ENCODE measurements around the gene TLR1. TPM values are rescaled to one million over a fixed set of nuclear protein-coding genes. Genes with fewer than 3 reads are reported as not detected.
A peak's percentile ranks its signal among the peaks of the same experiment; 100 is the strongest.

The TLR1 gene
- polyA plus RNA-seq, 6 donors from 2014 or later, result 30.2 to 53.9 (median 35.7) TPM

- DNase-seq, result no peak
- Mint-ChIP-seq H3K4me1 (peaks cover 42 to 65% (median 60%) of the 10 kb centered on the region in 3 donors), H3K27me3 (no peaks in the 10 kb centered on the region), H3K4me3 (peak overlapping the region; percentile 71 to 99 (median 96)), H3K36me3 (peaks cover 48 to 51% of the 10 kb centered on the region in 2 donors), H3K27ac (peak overlapping the region; percentile 34 to 99 (median 88)), H3K9me3 (peaks cover 13 to 49% (median 33%) of the 10 kb centered on the region in 7 donors)
- ATAC-seq (ENCODE audit: low read depth in 2 of 2), result no peak
Observed at GRCh38 chr4:38802561-38803355, 1.8 kb downstream of the TLR1 start.

GRCh38 chr4:38800961-38801450 lies 3.6 kb downstream of the TLR1 start:
- Mint-ChIP-seq H3K9me3 (peaks cover 13 to 60% (median 45%) of the 10 kb centered on the region in 7 donors), H3K36me3 (peaks cover 61% of the 10 kb centered on the region in 2 donors), H3K4me1 (peaks cover 38 to 57% (median 49%) of the 10 kb centered on the region in 3 donors), H3K27ac (peak overlapping the region in 2 of 6 donors; percentile 26 to 42), H3K27me3 (no peaks in the 10 kb centered on the region), H3K4me3 (peak overlapping the region in 4 of 8 donors; percentile 29 to 74 (median 50))
- ATAC-seq (ENCODE audit: low read depth in 2 of 2), result no peak
- DNase-seq, result no peak

GRCh38 chr4:38800366-38800765 lies 4.2 kb downstream of the TLR1 start:
- peaks cover 33 to 51% (median 43%) of the 10 kb centered on the region in 3 donors for H3K4me1 Mint-ChIP-seq
- no peak for ATAC-seq (ENCODE audit: low read depth in 2 of 2)
- peak overlapping the region in 2 of 6 donors; percentile 16 to 54 for H3K27ac Mint-ChIP-seq
- H3K4me3 Mint-ChIP-seq, result peak overlapping the region in 2 of 8 donors; percentile 40 to 49
- H3K36me3 Mint-ChIP-seq, result peaks cover 67 to 68% of the 10 kb centered on the region in 2 donors
- DNase-seq, result no peak
- H3K9me3 Mint-ChIP-seq, result peaks cover 13 to 67% (median 50%) of the 10 kb centered on the region in 7 donors
- no peaks in the 10 kb centered on the region for H3K27me3 Mint-ChIP-seq

GRCh38 chr4:38795087-38795486 lies 9.5 kb downstream of the TLR1 start:
- H3K27ac Mint-ChIP-seq, result peak overlapping the region in 1 of 6 donors; percentile 17
- H3K4me1 Mint-ChIP-seq, result peaks cover 16 to 18% (median 18%) of the 10 kb centered on the region in 3 donors
- H3K36me3 Mint-ChIP-seq, result peaks cover 60 to 62% of the 10 kb centered on the region in 2 donors
- no peak for DNase-seq
- peaks cover 8 to 67% (median 44%) of the 10 kb centered on the region in 7 donors for H3K9me3 Mint-ChIP-seq
- no peak for ATAC-seq (ENCODE audit: low read depth in 2 of 2)
- H3K27me3 Mint-ChIP-seq, result no peaks in the 10 kb centered on the region
- H3K4me3 Mint-ChIP-seq, result peak overlapping the region in 1 of 8 donors; percentile 11

- no peak for ATAC-seq (ENCODE audit: low read depth in 2 of 2)
- no peaks in the 10 kb centered on the region for H3K27me3 Mint-ChIP-seq
- peak overlapping the region in 2 of 6 donors; percentile 34 to 50 for H3K27ac Mint-ChIP-seq
- H3K36me3 Mint-ChIP-seq, result peaks cover 54 to 55% of the 10 kb centered on the region in 2 donors
- H3K4me1 Mint-ChIP-seq, result peaks cover 10 to 14% (median 13%) of the 10 kb centered on the region in 3 donors
- DNase-seq, result no peak
- peaks cover 2 to 63% (median 43%) of the 10 kb centered on the region in 7 donors for H3K9me3 Mint-ChIP-seq
- H3K4me3 Mint-ChIP-seq, result no peak overlapping the region
Observed at GRCh38 chr4:38794051-38794450, 10.5 kb downstream of the TLR1 start.

- DNase-seq, result no peak
- H3K4me3 Mint-ChIP-seq, result no peak overlapping the region
Observed at GRCh38 chr4:38791010-38791409, 13.6 kb downstream of the TLR1 start.

GRCh38 chr4:38788317-38788716 lies 16.3 kb downstream of the TLR1 start:
- peaks cover 13 to 23% of the 10 kb centered on the region in 2 donors for H3K36me3 Mint-ChIP-seq
- H3K27me3 Mint-ChIP-seq, result no peaks in the 10 kb centered on the region
- peaks cover 0 to 16% (median 12%) of the 10 kb centered on the region in 7 donors for H3K9me3 Mint-ChIP-seq
- H3K4me1 Mint-ChIP-seq, result peaks cover 28 to 48% (median 45%) of the 10 kb centered on the region in 3 donors
- DNase-seq, result no peak
- ATAC-seq (ENCODE audit: low read depth in 2 of 2), result no peak
- no peak overlapping the region for H3K4me3 Mint-ChIP-seq
- no peak overlapping the region for H3K27ac Mint-ChIP-seq

More at GRCh38 chr4:38791010-38791409, 13.6 kb downstream of the TLR1 start:
- H3K36me3 Mint-ChIP-seq, result peaks cover 35 to 41% of the 10 kb centered on the region in 2 donors
- H3K27ac Mint-ChIP-seq, result peak overlapping the region in 5 of 6 donors; percentile 44 to 83 (median 59)
- H3K9me3 Mint-ChIP-seq, result peaks cover 0 to 42% (median 24%) of the 10 kb centered on the region in 7 donors
- no peaks in the 10 kb centered on the region for H3K27me3 Mint-ChIP-seq
- H3K4me1 Mint-ChIP-seq, result peaks cover 15 to 26% (median 25%) of the 10 kb centered on the region in 3 donors
- ATAC-seq (ENCODE audit: low read depth in 2 of 2), result no peak

GRCh38 chr4:38787693-38788092 lies 16.9 kb downstream of the TLR1 start:
- Mint-ChIP-seq H3K27me3 (no peaks in the 10 kb centered on the region), H3K4me1 (peaks cover 28 to 48% (median 46%) of the 10 kb centered on the region in 3 donors), H3K36me3 (peaks cover 13 to 23% of the 10 kb centered on the region in 2 donors), H3K9me3 (peaks cover 0 to 16% (median 12%) of the 10 kb centered on the region in 7 donors), H3K27ac (peak overlapping the region in 1 of 6 donors; percentile 21), H3K4me3 (no peak overlapping the region)
- ATAC-seq (ENCODE audit: low read depth in 2 of 2), result no peak
- DNase-seq, result no peak

- Mint-ChIP-seq H3K27me3 (no peaks in the 10 kb centered on the region), H3K9me3 (peaks cover 0 to 15% (median 9%) of the 10 kb centered on the region in 7 donors), H3K4me3 (peak overlapping the region in 6 of 8 donors; percentile 2 to 79 (median 42)), H3K36me3 (peaks cover 8 to 22% of the 10 kb centered on the region in 2 donors), H3K27ac (peak overlapping the region in 5 of 6 donors; percentile 3 to 92 (median 22)), H3K4me1 (peaks cover 19 to 47% (median 40%) of the 10 kb centered on the region in 3 donors)
- no peak for DNase-seq
- peak; percentile 34 to 40 for ATAC-seq (ENCODE audit: low read depth in 2 of 2)
Observed at GRCh38 chr4:38785901-38786402, 18.6 kb downstream of the TLR1 start.

GRCh38 chr4:38785041-38785790 lies 19.4 kb downstream of the TLR1 start:
- ATAC-seq (ENCODE audit: low read depth in 2 of 2) (no peak), DNase-seq (no peak)
- Mint-ChIP-seq H3K36me3 (peaks cover 6 to 16% of the 10 kb centered on the region in 2 donors), H3K4me3 (peak overlapping the region in 3 of 8 donors; percentile 17 to 36 (median 33)), H3K27ac (peak overlapping the region in 3 of 6 donors; percentile 20 to 60 (median 22)), H3K9me3 (peaks cover 0 to 9% (median 8%) of the 10 kb centered on the region in 7 donors), H3K27me3 (no peaks in the 10 kb centered on the region), H3K4me1 (peaks cover 24 to 49% (median 44%) of the 10 kb centered on the region in 3 donors)

- Mint-ChIP-seq H3K9me3 (peaks cover 0 to 1% (median 0%) of the 10 kb centered on the region in 7 donors), H3K4me3 (no peak overlapping the region), H3K36me3 (peaks cover 8 to 11% of the 10 kb centered on the region in 2 donors), H3K27ac (peak overlapping the region in 1 of 6 donors; percentile 35), H3K4me1 (peaks cover 30 to 57% (median 53%) of the 10 kb centered on the region in 3 donors), H3K27me3 (no peaks in the 10 kb centered on the region)
- DNase-seq (no peak), ATAC-seq (ENCODE audit: low read depth in 2 of 2) (no peak)
Observed at GRCh38 chr4:38784141-38784540, 20.4 kb downstream of the TLR1 start.

GRCh38 chr4:38783109-38783460 lies 21.5 kb downstream of the TLR1 start:
- H3K4me1 Mint-ChIP-seq, result peaks cover 34 to 67% (median 57%) of the 10 kb centered on the region in 3 donors
- DNase-seq (no peak), ATAC-seq (ENCODE audit: low read depth in 2 of 2) (no peak)
- H3K27ac Mint-ChIP-seq, result peak overlapping the region in 2 of 6 donors; percentile 72 to 83
- no peaks in the 10 kb centered on the region for H3K27me3 Mint-ChIP-seq
- peak overlapping the region in 6 of 8 donors; percentile 84 to 99 (median 98) for H3K4me3 Mint-ChIP-seq
- peaks cover 0 to 1% (median 0%) of the 10 kb centered on the region in 7 donors for H3K9me3 Mint-ChIP-seq
- H3K36me3 Mint-ChIP-seq, result peaks cover 8 to 11% of the 10 kb centered on the region in 2 donors

Data from naive B cell (primary cell).